Trophoblast cell (in vitro differentiated cells and primary cell): ENCODE data around the gene PHETA2.
A peak's percentile ranks its signal among the peaks of the same experiment; 100 is the strongest.

Experiments used
- DNase-seq, 2 donors: peaks; one replicate each; pipeline ENCODE4 v3.0.0-alpha.2; 2016
- H2AFZ ChIP-seq: 2 replicates; pipeline ENCODE4 v1.6.1; 2013; ENCODE audit warnings: low read length, moderate library complexity, mild to moderate bottlenecking; ENCODE audit not compliant: insufficient read depth, poor library complexity
- H2AK5ac ChIP-seq: 2 replicates; pipeline ENCODE4 v1.6.1; 2013; ENCODE audit warnings: mild to moderate bottlenecking, low read length
- H2BK120ac ChIP-seq: 2 replicates; pipeline ENCODE4 v1.6.1; 2013; ENCODE audit warnings: low read length, mild to moderate bottlenecking, moderate library complexity; ENCODE audit not compliant: insufficient read depth, poor library complexity
- H2BK12ac ChIP-seq: 2 replicates; pipeline ENCODE4 v1.6.1; 2013; ENCODE audit warnings: mild to moderate bottlenecking, low read length, moderate library complexity
- H2BK5ac ChIP-seq: 2 replicates; pipeline ENCODE4 v1.6.1; 2013; ENCODE audit warnings: low read length, low read depth, moderate library complexity, mild to moderate bottlenecking; ENCODE audit not compliant: poor library complexity
- H3K14ac ChIP-seq: 2 replicates; pipeline ENCODE4 v1.6.1; 2013; ENCODE audit warnings: mild to moderate bottlenecking, low read length
- H3K18ac ChIP-seq: 2 replicates; pipeline ENCODE4 v1.6.1; 2013; ENCODE audit warnings: mild to moderate bottlenecking, low read length
- H3K23ac ChIP-seq: 2 replicates; pipeline ENCODE4 v1.6.1; 2013; ENCODE audit warnings: low read length
- H3K27ac ChIP-seq: 2 replicates; pipeline ENCODE4 v1.5.1; 2013; ENCODE audit warnings: low read depth, mild to moderate bottlenecking, inconsistent platforms, low read length, moderate library complexity
- H3K27me3 ChIP-seq: 2 replicates; pipeline ENCODE4 v1.6.1; 2013; ENCODE audit warnings: inconsistent platforms, mild to moderate bottlenecking, low read length, moderate library complexity; ENCODE audit not compliant: insufficient read depth
- H3K36me3 ChIP-seq, 2 experiments: 1 replicate in 1 of 2; 2 replicates in 1 of 2; pipeline ENCODE4 v1.6.1; 2013; ENCODE audit warnings: low read length in 2 of 2, mild to moderate bottlenecking in 2 of 2, moderate library complexity in 1 of 2; ENCODE audit not compliant: insufficient read depth in 2 of 2, control insufficient read depth in 1 of 2
- H3K4ac ChIP-seq: 2 replicates; pipeline ENCODE4 v1.6.1; 2013; ENCODE audit warnings: low read depth, mild to moderate bottlenecking, low read length, moderate library complexity
- H3K4me1 ChIP-seq, 2 experiments: 1 replicate in 1 of 2; 2 replicates in 1 of 2; pipeline ENCODE4 v1.6.1; 2013; ENCODE audit warnings: low read length in 2 of 2, mild to moderate bottlenecking in 2 of 2, moderate library complexity in 1 of 2; ENCODE audit not compliant: insufficient read depth in 2 of 2, control insufficient read depth in 1 of 2
- H3K4me2 ChIP-seq: 2 replicates; pipeline ENCODE4 v1.6.1; 2013; ENCODE audit warnings: inconsistent platforms, mild to moderate bottlenecking, low read length, moderate library complexity
- H3K4me3 ChIP-seq: 2 replicates; pipeline ENCODE4 v1.5.1; 2013; ENCODE audit warnings: mild to moderate bottlenecking, low read depth, low read length, inconsistent platforms
- H3K79me1 ChIP-seq: one replicate; pipeline ENCODE4 v1.6.1; 2013; ENCODE audit warnings: low read length
- H3K79me2 ChIP-seq: 2 replicates; pipeline ENCODE4 v1.6.1; 2013; ENCODE audit warnings: low read length, mild to moderate bottlenecking; ENCODE audit not compliant: control insufficient read depth, insufficient read depth, poor library complexity
- H3K9ac ChIP-seq: 2 replicates; pipeline ENCODE4 v1.6.1; 2013; ENCODE audit warnings: mild to moderate bottlenecking, low read length
- H3K9me3 ChIP-seq: 2 replicates; pipeline ENCODE4 v1.6.1; 2013; ENCODE audit warnings: low read depth, mild to moderate bottlenecking, control low read depth, inconsistent platforms, low read length; ENCODE audit not compliant: insufficient read depth
- H4K12ac ChIP-seq: 2 replicates; pipeline ENCODE4 v1.6.1; 2013; ENCODE audit warnings: low read depth, mild to moderate bottlenecking, low read length, moderate library complexity
- H4K8ac ChIP-seq: 2 replicates; pipeline ENCODE4 v1.6.1; 2013; ENCODE audit warnings: low read depth, mild to moderate bottlenecking, low read length, moderate library complexity
- H4K91ac ChIP-seq: one replicate; pipeline ENCODE4 v1.6.1; 2013; ENCODE audit warnings: low read depth, mild to moderate bottlenecking, low read length, moderate library complexity
- WGBS: extraction: QIAGEN DNeasy Blood & Tissue Kit; methylation state at CpG from one replicate; pipeline ENCODE4 v1.1.7; 2013; ENCODE audit warnings: missing lambda C conversion rate; ENCODE audit not compliant: insufficient read length, insufficient coverage; ENCODE audit errors: extremely low coverage; 5-methylcytosine and 5-hydroxymethylcytosine counted together

Gene PHETA2

DNA sequence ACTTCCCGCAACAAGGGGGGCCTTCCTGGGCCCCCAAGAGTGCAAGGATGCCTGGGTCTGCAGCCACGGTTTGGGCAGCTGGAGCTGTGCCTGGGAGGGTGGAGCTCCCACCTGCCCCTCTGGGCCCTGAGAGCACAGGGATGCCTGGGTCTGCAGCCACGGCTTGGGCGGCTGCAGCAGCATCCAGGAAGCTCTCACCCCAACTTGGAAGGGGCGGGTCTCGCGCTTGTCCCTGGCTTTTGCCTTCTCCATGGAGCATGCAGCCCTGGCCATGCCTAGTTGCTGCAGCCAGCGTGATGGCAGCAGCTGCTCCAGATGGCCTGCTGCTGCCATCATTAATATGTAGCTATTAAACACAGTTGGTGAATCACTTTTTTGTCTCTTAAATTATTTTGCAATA, 38.8 kb upstream of the PHETA2 start:
- Histone ChIP-seq H3K4ac (no peak overlapping the region), H3K4me1 (no peaks in the 10 kb centered on the region), H3K9me3 (peaks cover 16% of the 10 kb centered on the region), H3K4me2 (no peak overlapping the region), H2AK5ac (no peak overlapping the region), H3K9ac (no peak overlapping the region), H2BK5ac (no peak overlapping the region), H3K23ac (no peak overlapping the region), H2BK120ac (no peak overlapping the region), H3K14ac (no peak overlapping the region), H4K91ac (no peak overlapping the region), H3K36me3 (no peaks in the 10 kb centered on the region), H3K27me3 (no peaks in the 10 kb centered on the region), H2BK12ac (no peak overlapping the region), H4K12ac (no peak overlapping the region), H3K4me3 (no peak overlapping the region), H3K79me1 (no peaks in the 10 kb centered on the region), H3K27ac (no peak overlapping the region), H3K18ac (no peak overlapping the region), H2AFZ (no peak overlapping the region), H4K8ac (no peak overlapping the region), H3K79me2 (no peaks in the 10 kb centered on the region)
- DNase-seq = no peak
- no CpG with 5 or more reads among the region's 8 CpGs for whole genome bisulfite sequencing

DNA sequence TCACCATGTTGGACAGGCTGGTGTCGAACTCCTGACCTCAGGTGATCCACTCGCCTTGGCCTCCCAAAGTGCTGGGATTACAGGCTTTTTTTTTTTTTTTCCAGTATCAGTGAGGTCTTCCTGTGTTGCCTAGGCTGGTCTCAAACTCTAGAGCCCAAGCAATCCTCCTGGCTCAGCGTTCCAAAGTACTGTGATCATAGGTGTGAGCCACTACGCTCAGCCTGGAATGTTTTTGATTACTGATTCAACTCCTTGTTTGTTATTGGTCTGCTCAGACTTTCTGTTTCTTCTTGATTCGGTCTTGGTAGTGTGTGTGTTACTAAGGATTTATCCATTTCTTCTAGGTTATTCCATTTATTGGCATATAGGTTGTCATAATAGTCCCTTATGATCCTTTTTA, 34.8 kb upstream of the PHETA2 start:
- Histone ChIP-seq H3K9me3 (peaks cover 9% of the 10 kb centered on the region), H3K4ac (no peak overlapping the region), H4K91ac (no peak overlapping the region), H4K12ac (no peak overlapping the region), H2BK12ac (no peak overlapping the region), H4K8ac (no peak overlapping the region), H3K4me2 (no peak overlapping the region), H2BK5ac (no peak overlapping the region), H3K14ac (no peak overlapping the region), H3K4me3 (no peak overlapping the region), H3K79me2 (no peaks in the 10 kb centered on the region), H3K9ac (no peak overlapping the region), H3K23ac (no peak overlapping the region), H3K18ac (no peak overlapping the region), H3K79me1 (no peaks in the 10 kb centered on the region), H3K27ac (no peak overlapping the region), H3K36me3 (no peaks in the 10 kb centered on the region), H3K4me1 (no peaks in the 10 kb centered on the region), H3K27me3 (no peaks in the 10 kb centered on the region), H2AK5ac (no peak overlapping the region), H2AFZ (no peak overlapping the region), H2BK120ac (no peak overlapping the region)
- peak; percentile 30 to 64 for DNase-seq
- no CpG with 5 or more reads among the region's 5 CpGs for WGBS

DNA sequence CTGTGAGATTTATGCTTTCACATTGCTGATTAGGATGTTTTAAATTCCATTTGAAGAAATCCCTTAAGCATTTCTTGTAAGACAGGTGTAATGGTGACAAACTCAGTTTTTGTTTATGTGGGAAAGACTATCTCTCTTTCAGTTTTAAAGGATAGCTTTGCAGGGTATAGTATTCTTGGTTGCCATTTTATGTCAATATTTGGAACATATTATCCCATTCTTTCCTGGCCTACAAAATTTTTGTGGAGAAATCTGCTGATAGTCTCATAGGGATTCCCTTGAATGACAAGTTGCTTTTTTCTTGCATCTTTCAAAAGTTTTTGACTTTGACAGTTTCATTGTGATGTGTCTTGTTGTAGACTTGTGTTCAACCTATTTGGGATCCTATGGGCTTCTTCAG, 32.3 kb upstream of the PHETA2 start:
- Histone ChIP-seq H3K36me3 (no peaks in the 10 kb centered on the region), H2BK120ac (no peak overlapping the region), H2BK12ac (no peak overlapping the region), H2AFZ (no peak overlapping the region), H3K4me1 (no peaks in the 10 kb centered on the region), H3K9me3 (peaks cover 6% of the 10 kb centered on the region), H3K9ac (no peak overlapping the region), H3K4ac (no peak overlapping the region), H4K12ac (no peak overlapping the region), H3K27ac (no peak overlapping the region), H2BK5ac (no peak overlapping the region), H3K4me3 (no peak overlapping the region), H2AK5ac (no peak overlapping the region), H4K91ac (no peak overlapping the region), H3K79me2 (no peaks in the 10 kb centered on the region), H4K8ac (no peak overlapping the region), H3K27me3 (no peaks in the 10 kb centered on the region), H3K14ac (no peak overlapping the region), H3K79me1 (no peaks in the 10 kb centered on the region), H3K18ac (no peak overlapping the region), H3K4me2 (no peak overlapping the region), H3K23ac (no peak overlapping the region)
- no peak for DNase-seq

GRCh38 chr22:42050641-42051180, 23.3 kb upstream of the PHETA2 start:
- H3K23ac ChIP-seq = no peak overlapping the region
- no peak overlapping the region for H3K4me3 ChIP-seq
- no peak overlapping the region for H3K4ac ChIP-seq
- H3K36me3 ChIP-seq = no peaks in the 10 kb centered on the region
- no peak overlapping the region for H2BK12ac ChIP-seq
- no peaks in the 10 kb centered on the region for H3K27me3 ChIP-seq
- H3K27ac ChIP-seq = no peak overlapping the region
- no peaks in the 10 kb centered on the region for H3K79me2 ChIP-seq
- H3K9me3 ChIP-seq = no peaks in the 10 kb centered on the region
- H3K14ac ChIP-seq = no peak overlapping the region
- H3K18ac ChIP-seq = no peak overlapping the region
- H3K79me1 ChIP-seq = no peaks in the 10 kb centered on the region
- no CpG with 5 or more reads among the region's 2 CpGs for WGBS
- no peak overlapping the region for H3K9ac ChIP-seq
- DNase-seq = no peak
- H4K91ac ChIP-seq = no peak overlapping the region
- H2AK5ac ChIP-seq = no peak overlapping the region
- H4K12ac ChIP-seq = no peak overlapping the region
- no peak overlapping the region for H2BK120ac ChIP-seq
- H3K4me2 ChIP-seq = no peak overlapping the region
- no peaks in the 10 kb centered on the region for H3K4me1 ChIP-seq
- no peak overlapping the region for H4K8ac ChIP-seq
- H2BK5ac ChIP-seq = no peak overlapping the region
- H2AFZ ChIP-seq = no peak overlapping the region
